ENCODE measurements around the gene AK9. TPM values are rescaled to one million over a fixed set of nuclear protein-coding genes. Genes with fewer than 3 reads are reported as not detected.

Gene AK9
- total and polyA plus RNA-seq, 4 donors, result 2.7 to 12.5 (median 10.8) TPM

DNA sequence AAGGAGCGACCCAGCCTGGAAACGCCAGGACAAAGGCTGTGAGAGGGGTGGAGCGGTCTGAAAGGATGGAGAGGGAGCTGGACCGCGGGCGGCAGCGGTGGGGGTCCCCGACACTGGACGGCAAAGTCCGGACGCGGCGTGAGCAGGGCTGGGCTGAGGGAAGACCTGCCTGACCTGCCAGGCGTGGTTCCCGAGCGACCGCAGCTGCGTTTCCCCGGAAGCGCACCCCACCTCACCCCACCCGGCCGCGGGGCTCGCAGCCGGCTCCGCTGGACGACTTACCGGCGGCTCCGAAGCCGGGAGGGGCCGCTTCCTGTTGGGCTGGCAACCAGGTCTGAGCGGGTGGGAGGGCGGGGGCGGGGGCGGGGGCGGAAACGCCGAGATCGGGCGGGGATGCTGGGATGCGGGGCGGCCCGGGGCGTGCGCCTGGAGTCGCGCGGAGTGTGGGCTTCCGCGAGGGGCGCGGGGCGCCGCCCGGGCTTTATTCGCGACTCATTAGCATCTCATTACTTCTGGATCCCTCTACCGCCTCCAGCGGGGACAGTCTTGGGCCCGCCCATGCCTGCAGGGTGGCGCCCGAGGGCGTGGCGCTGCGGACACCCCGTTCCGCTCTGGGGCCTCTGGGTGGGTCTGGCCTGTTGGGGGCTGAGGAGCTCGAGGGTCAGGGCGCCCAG, 235.4 kb downstream of the AK9 start, which contains the start of gene MICAL1:
TSS of gene MICAL1 (minus strand) at position 336 of the 674 bp plus-strand sequence. CDS start 1,576 bp downstream, outside the sequence.
- Histone ChIP-seq H3K27ac (ENCODE audit: low read depth in 1 of 2, low read length in 2 of 2) (peak within 1 kb of the TSS; percentile 14 to 62), H3K9me3 (ENCODE audit: control insufficient read depth, low read length) (no peaks in the 10 kb centered on the region), H3K27me3 (ENCODE audit: control insufficient read depth in 1 of 2, insufficient read depth in 2 of 2, low read length in 1 of 2) (no peaks in the 10 kb centered on the region), H3K4me3 (ENCODE audit: low read length in 2 of 2) (peak within 1 kb of the TSS; percentile 62 to 78), H3K4me1 (ENCODE audit: control insufficient read depth in 1 of 2, insufficient read depth in 2 of 2, low read length in 2 of 2) (no peaks in the 10 kb centered on the region), H3K36me3 (ENCODE audit: control insufficient read depth in 1 of 2, insufficient read depth in 2 of 2, low read length in 1 of 2) (no peaks in the 10 kb centered on the region)
- ATAC-seq (ENCODE audit: low FRiP score) (peak; percentile 65), DNase-seq (peak; percentile 84 to 90)
- WGBS, 2 donors, result 0 to 1% methylated on average over 36 to 70 of the region's 70 CpGs
- intact Hi-C loops (cut with DNase I), result loop anchor here in 1 of 2 donors (2.0 kb wide), 1 partner anchor 27 kb away; the partner anchor contains the start of gene ZBTB24

DNA sequence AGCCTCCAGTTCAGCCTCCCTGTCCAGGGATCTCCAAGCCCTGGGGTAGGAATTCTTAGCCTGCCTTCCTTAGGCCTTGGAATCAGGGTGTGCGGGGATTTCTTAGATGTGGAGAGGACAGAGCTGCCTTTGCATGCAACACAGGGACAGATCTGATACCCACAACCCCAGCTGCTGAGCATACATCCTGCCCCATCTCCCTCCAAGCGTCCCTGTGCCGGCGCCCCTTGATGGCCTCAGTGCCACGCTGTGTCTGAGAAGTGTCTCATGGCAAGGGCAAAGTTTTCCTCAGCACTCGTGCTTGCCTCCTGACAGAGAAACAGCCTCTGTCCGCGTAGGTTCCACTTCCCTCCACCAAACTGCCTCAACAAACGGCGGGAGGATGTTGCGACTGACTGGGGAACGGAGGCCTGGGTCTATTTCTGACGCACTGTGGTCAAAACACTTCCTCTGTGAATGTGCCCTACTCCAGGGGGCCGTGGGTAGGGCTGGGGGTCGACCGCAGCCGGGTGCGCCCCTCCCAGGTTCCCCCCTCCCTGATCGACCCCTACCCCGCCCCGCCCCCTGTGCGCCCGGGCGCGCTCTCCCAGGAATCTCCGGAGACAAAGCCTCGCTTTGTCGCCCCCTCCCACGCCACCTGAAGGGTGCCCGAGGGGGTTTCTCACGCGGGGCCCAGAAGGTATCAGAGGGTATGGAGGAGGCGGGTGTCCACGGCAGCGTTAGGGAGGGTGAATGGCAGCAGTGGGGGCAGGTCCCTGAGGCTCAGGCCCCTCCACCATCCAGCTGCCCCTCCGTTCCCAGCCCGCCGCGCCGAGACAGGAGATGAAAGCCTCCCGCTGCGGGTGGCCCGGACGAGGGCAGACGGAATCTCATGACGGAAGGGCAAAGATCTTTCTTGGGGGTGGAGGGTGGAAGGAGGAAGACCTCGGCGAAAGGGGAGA, 236.2 kb downstream of the AK9 start:
- ATAC-seq (ENCODE audit: low FRiP score) (peak; percentile 47), DNase-seq (peak; percentile 82 to 84)
- H3K27ac ChIP-seq (ENCODE audit: low read depth in 1 of 2, low read length in 2 of 2), result peak overlapping the region; percentile 11 to 14
- no peaks in the 10 kb centered on the region for H3K27me3 ChIP-seq (ENCODE audit: control insufficient read depth in 1 of 2, insufficient read depth in 2 of 2, low read length in 1 of 2)
- no peaks in the 10 kb centered on the region for H3K9me3 ChIP-seq (ENCODE audit: control insufficient read depth, low read length)
- intact Hi-C loops (cut with DNase I), result no loop called here
- H3K4me1 ChIP-seq (ENCODE audit: control insufficient read depth in 1 of 2, insufficient read depth in 2 of 2, low read length in 2 of 2), result no peaks in the 10 kb centered on the region
- WGBS, 2 donors, result 5 to 8% methylated on average over 47 to 48 of the region's 48 CpGs
- peak overlapping the region; percentile 62 to 78 for H3K4me3 ChIP-seq (ENCODE audit: low read length in 2 of 2)
- no peaks in the 10 kb centered on the region for H3K36me3 ChIP-seq (ENCODE audit: control insufficient read depth in 1 of 2, insufficient read depth in 2 of 2, low read length in 1 of 2)

DNA sequence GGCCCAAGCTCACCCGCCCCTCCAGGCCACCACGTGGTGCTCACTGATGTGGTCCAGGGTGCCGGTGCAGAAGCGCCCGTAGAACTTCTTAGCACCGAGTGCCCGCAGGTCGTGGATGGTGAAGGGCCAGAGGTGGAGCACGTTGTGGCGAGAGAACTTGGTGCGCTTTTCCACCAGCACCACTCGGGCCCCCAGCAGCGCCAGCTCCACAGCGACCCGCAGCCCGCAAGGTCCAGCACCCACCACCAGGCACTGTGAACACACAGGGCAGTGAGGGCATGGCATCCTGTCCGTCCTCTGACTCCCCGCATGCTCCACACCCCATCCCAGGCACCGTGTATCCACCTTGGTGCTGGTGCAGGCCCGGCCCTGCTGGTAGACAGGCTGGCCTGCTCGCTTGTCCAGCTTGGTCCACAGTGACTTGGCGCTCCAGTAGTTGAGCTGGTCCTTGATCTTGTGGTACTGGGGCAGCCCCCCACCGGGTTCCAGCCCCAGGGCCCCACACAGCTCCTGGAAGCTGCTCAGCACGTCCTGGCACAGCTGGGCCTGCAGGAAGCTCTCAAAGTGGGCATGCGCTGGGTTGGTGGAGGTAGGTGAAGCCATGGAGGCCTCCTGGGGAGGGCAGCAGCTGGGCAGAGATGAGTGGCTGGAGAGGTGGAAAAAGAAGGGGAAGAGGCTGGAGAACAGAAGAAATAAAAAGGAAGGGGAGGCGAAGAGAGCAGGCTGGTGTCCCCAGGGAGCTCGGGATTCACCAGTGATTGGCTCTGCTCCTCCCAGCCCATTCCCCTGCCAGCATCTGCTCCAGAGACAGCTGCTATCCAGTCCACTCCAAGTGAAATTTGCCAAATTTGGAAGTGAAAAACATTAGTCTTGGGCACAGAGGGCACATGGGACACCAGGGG, 237.2 kb downstream of the AK9 start:
- 92 to 93% methylated on average over 27 of the region's 27 CpGs for WGBS, 2 donors
- intact Hi-C loops (cut with DNase I), result no loop called here

DNA sequence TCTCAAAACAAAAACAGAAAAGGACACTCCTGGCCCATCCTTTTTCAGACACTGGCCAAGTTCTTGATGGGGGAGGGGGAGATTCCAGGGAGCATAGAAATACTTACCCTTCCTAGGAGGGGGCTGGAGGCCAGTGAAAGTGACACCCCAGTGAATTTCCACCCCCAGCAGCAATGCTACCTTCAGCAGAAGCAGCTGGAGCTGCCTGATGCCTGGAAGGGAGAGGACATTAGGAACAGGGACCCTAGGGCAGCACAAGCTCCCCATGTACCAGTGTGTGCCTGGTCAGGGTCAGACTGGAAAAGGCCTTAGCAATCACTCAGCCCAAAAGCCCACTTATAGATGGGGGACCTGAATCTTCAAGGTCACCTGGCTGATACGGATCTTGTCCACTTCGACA, 237.8 kb downstream of the AK9 start:
- intact Hi-C loops (cut with DNase I), result no loop called here
- no peak overlapping the region for H3K4me3 ChIP-seq (ENCODE audit: low read length in 2 of 2)
- DNase-seq, result no peak
- H3K27ac ChIP-seq (ENCODE audit: low read depth in 1 of 2, low read length in 2 of 2), result no peak overlapping the region
- H3K9me3 ChIP-seq (ENCODE audit: control insufficient read depth, low read length), result no peaks in the 10 kb centered on the region
- no peak for ATAC-seq (ENCODE audit: low FRiP score)
- WGBS, 2 donors, result 96 to 97% methylated on average over 2 of the region's 2 CpGs
- H3K4me1 ChIP-seq (ENCODE audit: control insufficient read depth in 1 of 2, insufficient read depth in 2 of 2, low read length in 2 of 2), result no peaks in the 10 kb centered on the region
- H3K36me3 ChIP-seq (ENCODE audit: control insufficient read depth in 1 of 2, insufficient read depth in 2 of 2, low read length in 1 of 2), result no peaks in the 10 kb centered on the region
- H3K27me3 ChIP-seq (ENCODE audit: control insufficient read depth in 1 of 2, insufficient read depth in 2 of 2, low read length in 1 of 2), result no peaks in the 10 kb centered on the region

More for the DNA sequence above, 237.2 kb downstream of the AK9 start:
- H3K27ac ChIP-seq (ENCODE audit: low read depth in 1 of 2, low read length in 2 of 2), result no peak overlapping the region
- H3K27me3 ChIP-seq (ENCODE audit: control insufficient read depth in 1 of 2, insufficient read depth in 2 of 2, low read length in 1 of 2), result no peaks in the 10 kb centered on the region
- ATAC-seq (ENCODE audit: low FRiP score) (no peak), DNase-seq (no peak)
- no peaks in the 10 kb centered on the region for H3K4me1 ChIP-seq (ENCODE audit: control insufficient read depth in 1 of 2, insufficient read depth in 2 of 2, low read length in 2 of 2)
- H3K4me3 ChIP-seq (ENCODE audit: low read length in 2 of 2), result no peak overlapping the region
- H3K36me3 ChIP-seq (ENCODE audit: control insufficient read depth in 1 of 2, insufficient read depth in 2 of 2, low read length in 1 of 2), result no peaks in the 10 kb centered on the region
- H3K9me3 ChIP-seq (ENCODE audit: control insufficient read depth, low read length), result no peaks in the 10 kb centered on the region

DNA sequence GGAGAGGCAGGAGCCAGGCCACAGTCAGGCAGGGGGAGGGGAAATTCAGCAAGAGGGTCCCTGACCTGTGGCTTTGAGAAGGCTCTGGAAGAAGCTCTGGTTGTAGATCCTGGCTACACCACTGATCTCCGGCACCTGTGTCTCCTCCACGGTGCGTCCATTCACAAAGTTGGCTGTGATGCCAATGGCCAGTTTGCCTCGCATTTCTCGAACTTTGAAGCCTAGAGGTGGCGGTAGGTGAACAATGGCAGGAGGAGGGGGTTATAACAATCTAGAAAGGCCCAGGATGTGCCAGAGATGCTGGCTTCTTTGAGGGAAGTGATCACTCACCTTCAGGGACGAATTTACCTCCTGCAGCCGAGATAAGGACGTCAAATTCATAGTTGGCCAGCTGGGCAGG, 238.8 kb downstream of the AK9 start:
- Histone ChIP-seq H3K9me3 (ENCODE audit: control insufficient read depth, low read length) (no peaks in the 10 kb centered on the region), H3K4me3 (ENCODE audit: low read length in 2 of 2) (no peak overlapping the region), H3K4me1 (ENCODE audit: control insufficient read depth in 1 of 2, insufficient read depth in 2 of 2, low read length in 2 of 2) (no peaks in the 10 kb centered on the region), H3K27ac (ENCODE audit: low read depth in 1 of 2, low read length in 2 of 2) (no peak overlapping the region), H3K27me3 (ENCODE audit: control insufficient read depth in 1 of 2, insufficient read depth in 2 of 2, low read length in 1 of 2) (no peaks in the 10 kb centered on the region), H3K36me3 (ENCODE audit: control insufficient read depth in 1 of 2, insufficient read depth in 2 of 2, low read length in 1 of 2) (no peaks in the 10 kb centered on the region)
- no peak for ATAC-seq (ENCODE audit: low FRiP score)
- intact Hi-C loops (cut with DNase I), result no loop called here
- DNase-seq, result no peak
- WGBS, 2 donors, result 93 to 94% methylated on average over 9 of the region's 9 CpGs

DNA sequence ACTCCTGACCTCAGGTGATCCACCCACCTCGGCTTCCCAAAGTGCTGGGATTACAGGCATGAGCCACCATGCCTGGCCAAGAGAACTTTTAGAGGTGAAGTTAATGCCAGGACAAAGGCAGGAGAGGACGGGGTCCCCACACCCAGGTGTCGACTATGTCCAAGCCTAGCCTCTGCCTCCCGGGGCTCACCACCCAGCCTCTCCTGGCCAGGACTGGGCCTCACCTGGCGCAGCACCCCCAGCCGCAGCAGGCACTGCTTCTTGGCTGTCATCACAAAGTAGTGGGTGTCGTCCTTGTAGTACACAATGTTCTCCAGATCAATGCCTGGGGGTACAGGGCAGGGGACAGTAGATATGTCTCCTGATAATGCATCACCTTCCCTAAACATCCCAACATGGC, 239.6 kb downstream of the AK9 start:
- WGBS, 2 donors, result 96 to 97% methylated on average over 7 of the region's 7 CpGs
- no peak for DNase-seq
- Histone ChIP-seq H3K9me3 (ENCODE audit: control insufficient read depth, low read length) (no peaks in the 10 kb centered on the region), H3K36me3 (ENCODE audit: control insufficient read depth in 1 of 2, insufficient read depth in 2 of 2, low read length in 1 of 2) (no peaks in the 10 kb centered on the region), H3K4me3 (ENCODE audit: low read length in 2 of 2) (no peak overlapping the region), H3K27me3 (ENCODE audit: control insufficient read depth in 1 of 2, insufficient read depth in 2 of 2, low read length in 1 of 2) (no peaks in the 10 kb centered on the region), H3K27ac (ENCODE audit: low read depth in 1 of 2, low read length in 2 of 2) (no peak overlapping the region), H3K4me1 (ENCODE audit: control insufficient read depth in 1 of 2, insufficient read depth in 2 of 2, low read length in 2 of 2) (no peaks in the 10 kb centered on the region)
- intact Hi-C loops (cut with DNase I), result no loop called here
- no peak for ATAC-seq (ENCODE audit: low FRiP score)

DNA sequence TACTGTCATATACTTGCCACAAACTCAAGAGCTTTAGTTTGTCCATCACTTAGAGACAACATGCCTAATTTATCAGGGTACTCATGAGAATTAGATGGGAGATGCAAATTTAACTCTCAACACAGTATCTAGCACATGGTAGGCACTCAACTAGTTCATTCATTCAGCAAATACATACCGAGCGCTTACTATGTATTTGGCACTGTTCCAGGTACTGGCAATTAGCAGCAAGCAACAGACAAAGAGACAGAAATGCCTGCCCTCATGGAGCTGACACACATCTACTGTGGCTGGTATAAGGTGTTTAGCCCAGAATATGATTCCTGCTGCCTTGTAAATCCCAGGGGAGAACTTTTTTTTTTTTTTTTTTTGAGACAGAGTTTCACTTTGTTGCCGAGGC, 240.2 kb downstream of the AK9 start:
- Histone ChIP-seq H3K27ac (ENCODE audit: low read depth in 1 of 2, low read length in 2 of 2) (no peak overlapping the region), H3K36me3 (ENCODE audit: control insufficient read depth in 1 of 2, insufficient read depth in 2 of 2, low read length in 1 of 2) (no peaks in the 10 kb centered on the region), H3K9me3 (ENCODE audit: control insufficient read depth, low read length) (no peaks in the 10 kb centered on the region), H3K4me1 (ENCODE audit: control insufficient read depth in 1 of 2, insufficient read depth in 2 of 2, low read length in 2 of 2) (no peaks in the 10 kb centered on the region), H3K4me3 (ENCODE audit: low read length in 2 of 2) (no peak overlapping the region), H3K27me3 (ENCODE audit: control insufficient read depth in 1 of 2, insufficient read depth in 2 of 2, low read length in 1 of 2) (no peaks in the 10 kb centered on the region)
- intact Hi-C loops (cut with DNase I), result no loop called here
- ATAC-seq (ENCODE audit: low FRiP score), result no peak
- WGBS, 2 donors, result 77 to 82% methylated on average over 3 of the region's 3 CpGs
- DNase-seq, result no peak

All from aorta (tissue), 5 donors.